AG10803 (cell line): ENCODE data around the gene C1QL1.

Source experiments
- DNase-seq: peaks from one replicate; pipeline ENCODE4 v3.0.0; 2010; ENCODE audit warnings: low read depth
- H3K4me3 ChIP-seq: 2 replicates; pipeline ENCODE4 v1.5.1; 2011; ENCODE audit warnings: mild to moderate bottlenecking, low read length, control low read depth
- TF ChIP-seq, protein P1 (sequence below): conservative IDR thresholded peaks from 2 replicates; pipeline ENCODE4 v1.5.1; 2011; ENCODE audit warnings: mild to moderate bottlenecking, low read length, control low read depth, inconsistent platforms

The C1QL1 gene

DNA sequence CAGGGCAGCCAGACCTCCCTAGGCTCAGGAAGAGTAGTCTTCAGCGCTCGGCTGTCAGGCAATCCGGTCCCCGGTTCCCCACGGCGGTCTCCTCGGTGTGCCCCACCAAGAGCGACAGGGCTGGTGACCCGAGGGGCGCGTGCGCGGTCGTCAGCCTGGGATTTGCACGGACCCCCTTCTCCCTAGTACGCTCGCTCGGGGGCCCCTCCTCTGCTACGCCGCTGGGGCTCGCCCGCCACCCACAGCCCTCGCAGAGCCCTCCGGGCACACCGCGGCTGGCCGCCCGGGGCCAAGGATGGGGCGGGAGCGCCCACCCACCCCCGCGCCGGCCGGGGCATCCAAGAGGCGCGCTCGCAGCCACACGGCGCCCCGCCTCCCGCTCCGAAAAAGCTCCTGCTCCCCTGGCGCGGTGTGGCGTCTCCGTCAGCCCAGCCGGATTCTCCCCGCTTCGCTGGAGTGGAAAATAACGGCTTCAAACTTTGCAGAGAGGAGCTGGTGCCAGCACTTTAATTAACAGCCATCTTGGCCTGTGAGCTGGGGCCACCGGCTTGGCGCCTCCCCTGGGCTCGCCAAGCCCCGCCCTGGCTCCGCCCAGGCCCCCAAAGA is 2.1 kb upstream of the C1QL1 start:
- TF ChIP-seq, protein P1, sequence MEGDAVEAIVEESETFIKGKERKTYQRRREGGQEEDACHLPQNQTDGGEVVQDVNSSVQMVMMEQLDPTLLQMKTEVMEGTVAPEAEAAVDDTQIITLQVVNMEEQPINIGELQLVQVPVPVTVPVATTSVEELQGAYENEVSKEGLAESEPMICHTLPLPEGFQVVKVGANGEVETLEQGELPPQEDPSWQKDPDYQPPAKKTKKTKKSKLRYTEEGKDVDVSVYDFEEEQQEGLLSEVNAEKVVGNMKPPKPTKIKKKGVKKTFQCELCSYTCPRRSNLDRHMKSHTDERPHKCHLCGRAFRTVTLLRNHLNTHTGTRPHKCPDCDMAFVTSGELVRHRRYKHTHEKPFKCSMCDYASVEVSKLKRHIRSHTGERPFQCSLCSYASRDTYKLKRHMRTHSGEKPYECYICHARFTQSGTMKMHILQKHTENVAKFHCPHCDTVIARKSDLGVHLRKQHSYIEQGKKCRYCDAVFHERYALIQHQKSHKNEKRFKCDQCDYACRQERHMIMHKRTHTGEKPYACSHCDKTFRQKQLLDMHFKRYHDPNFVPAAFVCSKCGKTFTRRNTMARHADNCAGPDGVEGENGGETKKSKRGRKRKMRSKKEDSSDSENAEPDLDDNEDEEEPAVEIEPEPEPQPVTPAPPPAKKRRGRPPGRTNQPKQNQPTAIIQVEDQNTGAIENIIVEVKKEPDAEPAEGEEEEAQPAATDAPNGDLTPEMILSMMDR, result no peak
- peak overlapping the region; percentile 59 for H3K4me3 ChIP-seq
- DNase-seq, result peak; percentile 15

DNA sequence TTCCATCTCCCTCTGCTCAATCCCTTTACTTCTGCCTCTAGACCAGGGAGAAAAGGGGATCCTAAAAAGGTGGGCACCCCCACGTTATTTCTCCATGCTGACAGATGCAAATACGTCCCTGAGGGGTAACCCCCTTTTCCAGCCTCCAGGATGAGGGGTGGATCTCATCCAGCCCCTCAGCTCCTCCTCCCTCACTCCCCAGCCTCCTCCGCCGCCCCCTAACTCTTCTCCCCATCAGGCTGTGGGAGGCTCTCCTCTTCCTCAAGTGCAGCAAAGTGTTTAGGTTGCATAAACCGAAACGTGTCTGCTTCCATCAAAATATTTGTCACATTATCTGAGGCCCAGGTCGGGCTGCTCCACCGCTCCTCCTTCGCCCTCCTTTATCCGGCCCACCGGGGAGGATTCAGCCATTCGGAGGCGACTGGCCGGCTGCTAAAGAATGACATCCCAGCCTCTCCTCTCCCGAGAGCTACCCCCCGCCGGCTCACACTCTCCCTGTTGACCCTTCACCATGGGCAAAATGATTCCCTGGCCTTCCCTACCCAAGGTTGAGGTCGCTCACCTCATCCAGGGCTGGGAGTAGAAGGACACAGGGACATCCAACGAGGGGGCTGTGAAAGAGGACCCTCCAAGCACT is 1.2 kb upstream of the C1QL1 start:
- no peak for DNase-seq

DNA sequence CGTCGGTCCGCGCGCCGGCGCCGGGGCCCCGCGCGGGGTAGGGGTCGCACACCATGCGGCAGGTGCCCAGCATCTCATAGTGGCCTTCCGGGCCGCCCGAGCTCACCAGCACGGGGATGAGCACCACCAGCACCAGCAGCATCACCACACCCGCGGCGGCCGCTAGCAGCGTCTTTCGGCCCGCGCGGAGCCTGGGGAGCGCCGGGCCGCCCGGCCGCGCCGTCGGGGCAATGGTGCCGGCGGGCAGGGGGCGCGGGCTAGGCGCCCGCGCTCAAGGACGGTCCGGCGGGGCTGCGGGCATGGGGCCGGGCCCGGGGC is 237 bp downstream of the C1QL1 start:
- no peak overlapping the region for H3K4me3 ChIP-seq
- TF ChIP-seq, protein P1, result no peak
- no peak for DNase-seq

More for the DNA sequence above, 1.2 kb upstream of the C1QL1 start:
- TF ChIP-seq, protein P1, result no peak
- peak overlapping the region; percentile 64; the same call in 1 of the 2 replicates for H3K4me3 ChIP-seq

GRCh38 chr17:44967026-44967906 is 837 bp downstream of the C1QL1 start:
- H3K4me3 ChIP-seq, result no peak overlapping the region
- no peak for DNase-seq
- TF ChIP-seq, protein P1, result no peak

GRCh38 chr17:44966348-44967025 is 1.6 kb downstream of the C1QL1 start:
- TF ChIP-seq, protein P1, result no peak
- no peak overlapping the region for H3K4me3 ChIP-seq
- DNase-seq, result no peak

- no peak overlapping the region for H3K4me3 ChIP-seq
- no peak for DNase-seq
- TF ChIP-seq, protein P1, result no peak
These were observed 2.4 kb downstream of the C1QL1 start for GRCh38 chr17:44965481-44966234.
